K562 (cell line): Measurements from ENCODE around the gene AXIN2. TPM values are rescaled to one million over a fixed set of nuclear protein-coding genes. Genes with fewer than 3 reads are reported as not detected.

ENCODE experiments used
- ATAC-seq: fragments of 200-7000 bp; cut with Tn5 transposase; 3 replicates; pipeline ENCODE4 v1.9.1; 2020; ENCODE audit warnings: moderate library complexity
- BruUV-seq: library from RNA; stranded (reverse); fragments of 400-500 nt; replicated peaks from 2 replicates; lab custom pipeline; 2021; lab: Mats Ljungman, UMichigan
- CTCF ChIA-PET: fragments of 300-600 bp; formaldehyde crosslinking; extraction: SDS; loops from one replicate; lab custom pipeline; 2021; ENCODE audit warnings: low intra/inter-chr PET ratio; lab: Yijun Ruan, JAX
- POLR2A ChIA-PET: fragments of 300-600, 350-650 bp; sonication (Branson Sonifier 250); formaldehyde crosslinking; extraction: SDS; loops from one replicate; lab custom pipeline; 2021; ENCODE audit warnings: antibody characterized with exemption, inconsistent platforms; lab: Yijun Ruan, JAX
- DNase-seq, 4 experiments: peaks; one replicate each; pipeline versions ENCODE4 v3.0.0 to v3.0.0-alpha.2; 2011 to 2018; ENCODE audit warnings: low spot score in 3 of 4, mixed read lengths in 3 of 4; ENCODE audit errors: extremely low read depth in 1 of 4
- FAIRE-seq: peaks from 2 replicates; lab custom pipeline; 2011; peaks lifted over from hg19 to GRCh38; lab: Jason Lieb, UNC
- H2AFZ ChIP-seq: 2 replicates; pipeline ENCODE4 v1.6.0; 2011; ENCODE audit warnings: low read depth, low read length, control low read depth, inconsistent platforms
- H3K27ac ChIP-seq: fragments of 200-600 bp; 3 replicates; pipeline ENCODE4 v1.8.0; 2011; ENCODE audit warnings: low read depth, mild to moderate bottlenecking, control low read depth, inconsistent platforms, low read length, moderate library complexity, mixed read lengths; ENCODE audit errors: extremely low read depth
- H3K27me3 ChIP-seq, 2 experiments: fragments of 300-600 bp in 1 of 2; 2 replicates in 1 of 2; 3 replicates in 1 of 2; pipeline versions ENCODE4 v1.6.0 to v1.8.0; 2011; ENCODE audit warnings: inconsistent platforms in 2 of 2, low read length in 2 of 2, mild to moderate bottlenecking in 1 of 2, mixed read lengths in 1 of 2, moderate library complexity in 1 of 2; ENCODE audit not compliant: control insufficient read depth in 2 of 2, insufficient read depth in 2 of 2
- H3K36me3 ChIP-seq: fragments of 300-600 bp; 3 replicates; pipeline ENCODE4 v1.8.0; 2011; ENCODE audit warnings: mild to moderate bottlenecking, low read length, inconsistent platforms; ENCODE audit not compliant: control insufficient read depth, insufficient read depth
- H3K4me1 ChIP-seq, 2 experiments: fragments of 200-600 bp in 1 of 2; replicated peaks in 1 of 2; 2 replicates in 1 of 2; 3 replicates in 1 of 2; pipeline versions ENCODE4 v1.5.1 to v1.8.0; 2011; ENCODE audit warnings: inconsistent platforms in 2 of 2, low read length in 2 of 2, mild to moderate bottlenecking in 1 of 2, mixed read lengths in 1 of 2, moderate library complexity in 1 of 2; ENCODE audit not compliant: control insufficient read depth in 2 of 2, insufficient read depth in 2 of 2
- H3K4me2 ChIP-seq: 2 replicates; pipeline ENCODE4 v1.6.1; 2011; ENCODE audit warnings: low read length, control low read depth, inconsistent platforms, mixed read lengths; ENCODE audit not compliant: insufficient read depth
- H3K4me3 ChIP-seq: fragments of 200-600 bp; sonication (generic), shearing (Covaris generic); 2 replicates; pipeline ENCODE4 v1.5.1; 2016; ENCODE audit warnings: control low read depth, inconsistent platforms
- H3K79me2 ChIP-seq: fragments of 200-600 bp; 3 replicates; pipeline ENCODE4 v1.8.0; 2011; ENCODE audit warnings: low read length, inconsistent platforms; ENCODE audit not compliant: control insufficient read depth, insufficient read depth
- H3K9ac ChIP-seq, 2 experiments: 2 replicates each; pipeline versions ENCODE4 v1.6.0 to v1.6.1; 2011; ENCODE audit warnings: low read depth in 2 of 2, low read length in 2 of 2, control low read depth in 1 of 2, inconsistent platforms in 1 of 2, mild to moderate bottlenecking in 1 of 2, mixed read lengths in 1 of 2; ENCODE audit not compliant: insufficient read depth in 1 of 2
- H3K9me1 ChIP-seq: one replicate; pipeline ENCODE4 v1.6.0; 2011; ENCODE audit warnings: inconsistent platforms, mild to moderate bottlenecking, low read length, moderate library complexity; ENCODE audit not compliant: control insufficient read depth, insufficient read depth
- H3K9me3 ChIP-seq: replicated peaks from 2 replicates; pipeline ENCODE4 v1.5.1; 2011; ENCODE audit warnings: low read depth, low read length, inconsistent platforms; ENCODE audit not compliant: control insufficient read depth, insufficient read depth
- H4K20me1 ChIP-seq: replicated peaks from 2 replicates; pipeline ENCODE4 v1.6.1; 2011; ENCODE audit warnings: low read length, inconsistent platforms, mixed read lengths; ENCODE audit not compliant: control insufficient read depth, insufficient read depth
- CBX3 ChIP-seq, 2 experiments: IDR thresholded peaks; 1 replicate in 1 of 2; 2 replicates in 1 of 2; pipeline ENCODE4 v1.6.1; 2012; ENCODE audit warnings: inconsistent platforms in 2 of 2, low read length in 2 of 2, borderline replicate concordance in 1 of 2, control low read depth in 1 of 2
- EWSR1 ChIP-seq: fragments of 450-650 bp; IDR thresholded peaks from 2 replicates; pipeline ENCODE4 v1.6.1; 2018; ENCODE audit warnings: borderline replicate concordance, mild to moderate bottlenecking, low read depth, moderate library complexity; ENCODE audit not compliant: partially characterized antibody
- FOXK1 ChIP-seq: sonication (generic); formaldehyde crosslinking; IDR thresholded peaks from 2 replicates; pipeline ENCODE4 v1.8.0; 2022; ENCODE audit warnings: missing genetic modification reagents, mild to moderate bottlenecking, borderline replicate concordance
- GMEB1 ChIP-seq: fragments of 250-450 bp; sonication (Bioruptor Pico); IDR thresholded peaks from 2 replicates; pipeline ENCODE4 v1.4.0; 2020; ENCODE audit warnings: mild to moderate bottlenecking
- HNRNPLL ChIP-seq: fragments of 200-400 bp; formaldehyde crosslinking; IDR thresholded peaks from 2 replicates; pipeline ENCODE4 v1.6.1; 2017; ENCODE audit warnings: low read length, low read depth, mild to moderate bottlenecking; ENCODE audit not compliant: poor library complexity, severe bottlenecking
- KAT7 ChIP-seq: sonication (generic); formaldehyde crosslinking; IDR thresholded peaks from 2 replicates; pipeline ENCODE4 v1.8.0; 2022; ENCODE audit warnings: missing genetic modification reagents, mild to moderate bottlenecking, borderline replicate concordance
- MAFK ChIP-seq: IDR thresholded peaks from 2 replicates; pipeline ENCODE4 v1.6.1; 2011; ENCODE audit warnings: low read length, improper control_type of control experiment
- MEF2A ChIP-seq: IDR thresholded peaks from 2 replicates; pipeline ENCODE4 v1.6.1; 2011; ENCODE audit warnings: low read depth, mild to moderate bottlenecking, low read length, moderate library complexity; ENCODE audit not compliant: control insufficient read depth
- PTTG1 ChIP-seq: fragments of 450-650 bp; IDR thresholded peaks from 2 replicates; pipeline ENCODE4 v1.6.1; 2016; ENCODE audit warnings: low read depth, mild to moderate bottlenecking, missing genetic modification characterization, missing compliant biosample characterization
- SIN3B ChIP-seq: fragments of 450-650 bp; IDR thresholded peaks from 2 replicates; pipeline ENCODE4 v1.6.1; 2017; ENCODE audit warnings: low read depth, mild to moderate bottlenecking, moderate library complexity
- TEAD2 ChIP-seq: fragments of 450-650 bp; IDR thresholded peaks from 2 replicates; pipeline ENCODE4 v1.6.1; 2016; ENCODE audit warnings: missing genetic modification characterization, control low read depth, missing compliant biosample characterization
- TRIM25 ChIP-seq: fragments of 450-650 bp; IDR thresholded peaks from 2 replicates; pipeline ENCODE4 v1.7.0; 2016; ENCODE audit warnings: borderline replicate concordance
- ZNF395 ChIP-seq: fragments of 200-800 bp; sonication (Bioruptor generic); IDR thresholded peaks from 2 replicates; pipeline ENCODE4 v1.6.1; 2017; ENCODE audit warnings: missing genetic modification characterization, missing compliant biosample characterization
- WGBS: fragments of 100-300 bp; shearing (Covaris generic); methylation state at CpG from one replicate; pipeline ENCODE4 v1.1.6; 2016; ENCODE audit warnings: low coverage, mixed read lengths; ENCODE audit not compliant: insufficient coverage; ENCODE audit errors: missing lambda C conversion rate; 5-methylcytosine and 5-hydroxymethylcytosine counted together
- in situ Hi-C: fragments of 300-500 bp; cut with MboI; formaldehyde crosslinking; loops from 4 replicates; pipeline ENCODE4 v1.15.0; 2018; ENCODE audit warnings: inconsistent platforms, mixed read lengths
- intact Hi-C: fragments of 100-400 bp; cut with micrococcal nuclease; formaldehyde crosslinking; loops from 2 replicates; pipeline ENCODE4 v1.14.2; 2022
- polyA plus RNA-seq, 8 experiments: library from polyadenylated mRNA; depleted of rRNA in 4 of 8; stranded (reverse) in 5 of 8; unstranded in 3 of 8; fragments of >200 nt; fragmentation: Nextera tagmentation in 2 of 8; fragmentation: Illumina TruSeq in 1 of 8; extraction: Ambion mirVana in 2 of 8; extraction: Trizol in 1 of 8; gene quantifications; 2 replicates each; pipeline versions ENCODE4 v1.2.1 to v1.2.3, GENCODE V29; 2011 to 2014; ENCODE audit warnings: inconsistent platforms in 1 of 8, missing spikeins in 1 of 8
- total RNA-seq, 7 experiments: library from RNA; depleted of rRNA in 6 of 7; stranded (reverse); fragments of >200 nt in 6 of 7; fragmentation: Illumina TruSeq in 2 of 7; extraction: Trizol in 2 of 7; gene quantifications; 2 replicates each; pipeline versions ENCODE4 v1.2.1 to v1.2.3, GENCODE V29; 2011 to 2021; ENCODE audit warnings: low replicate concordance in 1 of 7

Gene AXIN2
- total and polyA plus RNA-seq, 9 of the 15 experiments (the other 6 are each of a cell fraction or from before 2014, with no cell fraction given): 0.21 to 3.3 (median 1.2) TPM

GRCh38 chr17:65589321-65589720 lies 27.9 kb upstream of the AXIN2 start:
- no peaks in the 10 kb centered on the region for H3K79me2 ChIP-seq
- no peak for DNase-seq
- no peak for FAIRE-seq
- intact Hi-C loops (no loop called here), in situ Hi-C loops (no loop called here)
- H3K9me1 ChIP-seq: no peaks in the 10 kb centered on the region
- H3K4me2 ChIP-seq: no peak overlapping the region
- peaks cover 2 to 37% of the 10 kb centered on the region in 2 experiments; a peak in 3 of 5 replicates for H3K27me3 ChIP-seq
- no peaks in the 10 kb centered on the region for H3K9me3 ChIP-seq
- H2AFZ ChIP-seq: no peak overlapping the region
- H3K9ac ChIP-seq: no peak overlapping the region
- ATAC-seq: no peak
- H3K4me3 ChIP-seq: no peak overlapping the region
- TF ChIP-seq MAFK: no peak
- TF ChIP-seq GMEB1: no peak
- TF ChIP-seq PTTG1 (tag): no peak
- TF ChIP-seq SIN3B: no peak
- TF ChIP-seq HNRNPLL: no peak
- no peak for TF ChIP-seq KAT7 (CRISPR knock-in tag)
- no peak for TF ChIP-seq TRIM25
- no peak for TF ChIP-seq ZNF395 (CRISPR knock-in tag)
- TF ChIP-seq MEF2A: no peak
- TF ChIP-seq FOXK1 (CRISPR knock-in tag): no peak
- no peak for TF ChIP-seq EWSR1
- TF ChIP-seq CBX3 (IDR thresholded peaks at IDR 0.05; ENCODE audit: borderline replicate concordance in 1 of 2, low read length in 2 of 2): no peak
- TF ChIP-seq TEAD2 (tag): no peak
- TF ChIP-seq, all 486 proteins: peak for 0
- WGBS: 0% methylated on average over 5 of the region's 5 CpGs
- Histone ChIP-seq H3K4me1 (no peaks in the 10 kb centered on the region), H3K27ac (no peak overlapping the region), H4K20me1 (0 out of 2 replicates have a peak, but pooled peaks cover 4% of the 10 kb centered on the region), H3K36me3 (no peaks in the 10 kb centered on the region)
- no TSS peak for BruUV-seq
- POLR2A ChIA-PET: no interaction called here
- CTCF ChIA-PET: no interaction called here
